ENCODE data around the gene MRPL41. TPM values are rescaled to one million over a fixed set of nuclear protein-coding genes. Genes with fewer than 3 reads are reported as not detected.

MRPL41 gene
- total RNA-seq, 4 donors from 2014 or later = 44.1 to 70.0 (median 55.3) TPM

- H3K27me3 ChIP-seq = no peaks in the 10 kb centered on the region
- H3K4me3 ChIP-seq = peak overlapping the region; percentile 73
- peaks cover 34% of the 10 kb centered on the region for H3K4me1 ChIP-seq
- no peaks in the 10 kb centered on the region for H3K9me3 ChIP-seq
- TF ChIP-seq POLR2AphosphoS5 (IDR thresholded peaks at IDR 0.05) (no peak), POLR2A (IDR thresholded peaks at IDR 0.05) (no peak)
- DNase-seq (ENCODE audit: low spot score in 2 of 2) = no peak
- 43% methylated on average over 11 of the region's 19 CpGs for WGBS
- peaks cover 41% of the 10 kb centered on the region for H3K36me3 ChIP-seq
- peak overlapping the region; percentile 16 for H3K27ac ChIP-seq
Observed at GRCh38 chr9:137579259-137579604, 27.6 kb downstream of the MRPL41 start.

- no peak overlapping the region for H3K27ac ChIP-seq
- no peak for DNase-seq (ENCODE audit: low spot score in 2 of 2)
- no peak overlapping the region for H3K4me3 ChIP-seq
- H3K36me3 ChIP-seq = peaks cover 39% of the 10 kb centered on the region
- no peak for TF ChIP-seq POLR2AphosphoS5 (IDR thresholded peaks at IDR 0.05)
- no peak for TF ChIP-seq EP300 (IDR thresholded peaks at IDR 0.05)
- TF ChIP-seq CTCF (IDR thresholded peaks at IDR 0.05) = no peak
- no peak for TF ChIP-seq POLR2A (IDR thresholded peaks at IDR 0.05)
- H3K27me3 ChIP-seq = no peaks in the 10 kb centered on the region
- WGBS = 73% methylated on average over 5 of the region's 23 CpGs
- H3K9me3 ChIP-seq = no peaks in the 10 kb centered on the region
- H3K4me1 ChIP-seq = peaks cover 30% of the 10 kb centered on the region
Observed at GRCh38 chr9:137580209-137580953, 28.7 kb downstream of the MRPL41 start.

- 90% methylated on average over 3 of the region's 4 CpGs for WGBS
- no peak for DNase-seq (ENCODE audit: low spot score in 2 of 2)
- peaks cover 24% of the 10 kb centered on the region for H3K4me1 ChIP-seq
- no peak overlapping the region for H3K4me3 ChIP-seq
- no peaks in the 10 kb centered on the region for H3K27me3 ChIP-seq
- peaks cover 43% of the 10 kb centered on the region for H3K36me3 ChIP-seq
- TF ChIP-seq CTCF (IDR thresholded peaks at IDR 0.05) = no peak
- no peak for TF ChIP-seq POLR2A (IDR thresholded peaks at IDR 0.05)
- no peak for TF ChIP-seq EP300 (IDR thresholded peaks at IDR 0.05)
- no peak for TF ChIP-seq POLR2AphosphoS5 (IDR thresholded peaks at IDR 0.05)
- H3K9me3 ChIP-seq = no peaks in the 10 kb centered on the region
- H3K27ac ChIP-seq = no peak overlapping the region
Observed at GRCh38 chr9:137580954-137581322, 29.3 kb downstream of the MRPL41 start.

GRCh38 chr9:137581361-137582285 lies 29.9 kb downstream of the MRPL41 start:
- DNase-seq (ENCODE audit: low spot score in 2 of 2) = no peak
- H3K27ac ChIP-seq = no peak overlapping the region
- 93% methylated on average over 19 of the region's 22 CpGs for WGBS
- no peaks in the 10 kb centered on the region for H3K27me3 ChIP-seq
- TF ChIP-seq POLR2AphosphoS5 (IDR thresholded peaks at IDR 0.05) (no peak), CTCF (IDR thresholded peaks at IDR 0.05) (no peak), EP300 (IDR thresholded peaks at IDR 0.05) (no peak), POLR2A (IDR thresholded peaks at IDR 0.05) (no peak)
- peaks cover 22% of the 10 kb centered on the region for H3K4me1 ChIP-seq
- H3K36me3 ChIP-seq = peaks cover 50% of the 10 kb centered on the region
- no peaks in the 10 kb centered on the region for H3K9me3 ChIP-seq
- H3K4me3 ChIP-seq = no peak overlapping the region

GRCh38 chr9:137582286-137582860 lies 30.7 kb downstream of the MRPL41 start:
- DNase-seq (ENCODE audit: low spot score in 2 of 2) = no peak
- Histone ChIP-seq H3K9me3 (no peaks in the 10 kb centered on the region), H3K4me3 (no peak overlapping the region), H3K27ac (no peak overlapping the region), H3K27me3 (no peaks in the 10 kb centered on the region), H3K4me1 (peaks cover 14% of the 10 kb centered on the region), H3K36me3 (peaks cover 58% of the 10 kb centered on the region)
- TF ChIP-seq CTCF (IDR thresholded peaks at IDR 0.05) = peak in 1 of 2 donors; percentile 12
- TF ChIP-seq POLR2AphosphoS5 (IDR thresholded peaks at IDR 0.05) = no peak
- 68% methylated on average over 9 of the region's 20 CpGs for WGBS

Data from suprapubic skin (tissue), 4 donors.